Ishikawa (cell line): ENCODE data around the gene HIF3A.

Experiments used
- CEBPB ChIP-seq: IDR thresholded peaks from 2 replicates; pipeline ENCODE4 v1.6.1; 2012
- CREB1 ChIP-seq: IDR thresholded peaks from 2 replicates; pipeline ENCODE4 v1.6.1; 2012; ENCODE audit warnings: low read depth
- EP300 ChIP-seq: IDR thresholded peaks from 2 replicates; pipeline ENCODE4 v1.6.1; 2012; ENCODE audit warnings: borderline replicate concordance
- MAX ChIP-seq: IDR thresholded peaks from 2 replicates; pipeline ENCODE4 v1.6.1; 2012
- RAD21 ChIP-seq: IDR thresholded peaks from 2 replicates; pipeline ENCODE4 v1.6.1; 2012; ENCODE audit warnings: low read depth
- REST ChIP-seq: IDR thresholded peaks from 2 replicates; pipeline ENCODE4 v1.6.1; 2012; ENCODE audit warnings: low read depth, mild to moderate bottlenecking
- TAF1 ChIP-seq: IDR thresholded peaks from 2 replicates; pipeline ENCODE4 v1.6.1; 2012; ENCODE audit warnings: low read depth, mild to moderate bottlenecking
- USF1 ChIP-seq: IDR thresholded peaks from 2 replicates; pipeline ENCODE4 v1.6.1; 2012

GRCh38 chr19:46376241-46377153 is 79.7 kb downstream of the HIF3A start:
- TF ChIP-seq RAD21 = no peak
- TF ChIP-seq CREB1 = no peak
- no peak for TF ChIP-seq CEBPB
- TF ChIP-seq TAF1 = no peak
- TF ChIP-seq MAX = no peak
- no peak for TF ChIP-seq USF1
- no peak for TF ChIP-seq REST
- no peak for TF ChIP-seq EP300
